GM11168 (cell line): ENCODE data around the gene EMP2.

Source experiments
- in situ Hi-C: fragments of 300-500 bp; cut with MboI; formaldehyde crosslinking; loops from one replicate; pipeline ENCODE4 v1.12.0; 2022; ENCODE audit warnings: low sequenced_read_pairs; ENCODE audit not compliant: unreplicated experiment

EMP2 gene

DNA sequence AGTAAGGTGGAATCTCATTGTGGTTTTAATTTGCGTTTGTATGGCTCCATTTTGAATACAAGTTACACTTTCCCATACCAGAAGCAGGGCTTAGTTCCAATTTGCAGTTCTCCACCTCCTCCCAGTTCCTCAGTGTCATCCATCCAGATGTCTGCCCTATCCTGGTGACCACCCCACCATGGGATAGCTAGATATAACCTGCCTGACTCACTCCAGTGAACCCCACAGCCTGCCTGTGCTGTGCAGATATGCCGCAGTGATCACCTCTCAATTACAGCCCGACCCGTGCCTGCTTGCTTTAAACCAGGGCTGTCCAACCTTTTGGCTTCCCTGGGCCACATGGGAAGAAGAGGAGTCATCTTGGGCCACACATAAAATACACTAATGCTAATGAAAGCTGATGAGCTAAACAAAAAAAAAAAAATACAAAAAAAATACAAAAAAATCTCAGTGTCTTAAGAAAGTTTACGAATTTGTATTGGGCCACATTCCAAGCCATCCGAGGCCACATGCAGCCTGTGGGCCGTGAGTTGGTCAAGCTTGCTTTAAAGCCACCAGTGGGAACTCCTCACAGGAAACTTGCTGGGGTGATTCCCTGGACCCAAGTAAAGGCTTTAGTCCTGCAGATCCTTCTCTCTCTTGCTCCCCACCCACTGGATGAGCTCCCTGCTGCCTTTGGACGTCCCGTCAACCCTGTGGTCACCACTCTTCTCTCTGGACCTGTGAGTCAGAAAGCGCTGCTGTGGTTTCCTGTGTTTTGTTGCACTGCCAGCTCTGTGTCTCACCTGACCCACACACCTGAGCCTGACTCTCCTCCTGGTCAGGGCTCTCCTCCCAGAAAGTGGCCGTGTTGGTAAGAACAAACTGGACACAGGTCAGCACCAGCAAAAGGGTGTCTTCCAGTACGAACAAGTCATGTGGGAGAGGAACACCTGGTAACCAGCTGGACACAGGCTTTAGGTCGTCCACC is 83.0 kb downstream of the EMP2 start:
- in situ Hi-C loops, result no loop called here

DNA sequence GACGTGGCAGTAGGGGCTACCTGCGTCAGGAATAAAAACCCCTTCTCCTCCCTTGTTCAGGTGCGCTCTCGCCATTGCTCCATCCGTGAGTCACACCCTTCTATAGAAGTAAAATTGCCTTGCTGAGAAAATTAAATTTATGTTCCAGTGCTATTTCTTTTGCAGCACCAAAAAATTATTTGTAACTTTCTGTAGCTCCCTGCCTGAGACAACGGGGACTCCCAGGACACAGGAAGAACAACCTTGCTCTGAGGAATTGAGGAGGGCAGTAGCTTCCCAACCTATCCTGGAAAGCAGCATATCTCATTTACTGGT is 85.4 kb downstream of the EMP2 start:
- in situ Hi-C loops, result no loop called here

DNA sequence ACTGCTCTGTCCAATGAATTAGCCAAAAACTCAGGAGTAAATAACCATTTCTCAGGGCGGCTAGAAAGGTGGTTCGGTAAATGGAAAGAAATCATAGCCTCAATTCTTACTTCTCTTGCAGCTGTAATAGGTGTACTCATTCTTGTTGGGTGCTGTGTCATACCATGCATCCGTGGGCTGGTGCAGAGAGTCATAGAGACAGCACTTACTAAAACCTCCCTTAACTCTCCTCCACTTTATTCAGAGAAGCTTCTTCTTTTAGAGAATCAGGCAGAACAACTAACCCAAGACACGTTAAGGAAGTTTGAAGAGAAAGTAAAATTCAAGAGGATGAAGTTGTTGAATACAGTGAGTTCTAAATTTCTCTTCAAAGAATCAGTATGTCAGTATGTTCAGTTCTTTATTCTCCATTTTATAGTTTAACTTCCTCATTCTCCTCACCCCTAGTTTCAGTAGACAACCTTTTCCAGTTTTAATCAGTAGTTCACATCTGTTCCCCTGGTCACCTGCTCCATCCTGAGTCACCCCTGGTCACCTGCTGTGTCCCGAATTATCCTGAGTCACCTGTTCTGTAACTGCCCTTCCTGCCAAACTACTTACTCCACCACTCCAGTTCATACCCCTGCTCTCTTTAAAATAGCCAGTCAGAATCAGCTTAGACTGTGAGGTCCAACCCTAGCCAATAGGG is 85.9 kb downstream of the EMP2 start:
- in situ Hi-C loops, result no loop called here

DNA sequence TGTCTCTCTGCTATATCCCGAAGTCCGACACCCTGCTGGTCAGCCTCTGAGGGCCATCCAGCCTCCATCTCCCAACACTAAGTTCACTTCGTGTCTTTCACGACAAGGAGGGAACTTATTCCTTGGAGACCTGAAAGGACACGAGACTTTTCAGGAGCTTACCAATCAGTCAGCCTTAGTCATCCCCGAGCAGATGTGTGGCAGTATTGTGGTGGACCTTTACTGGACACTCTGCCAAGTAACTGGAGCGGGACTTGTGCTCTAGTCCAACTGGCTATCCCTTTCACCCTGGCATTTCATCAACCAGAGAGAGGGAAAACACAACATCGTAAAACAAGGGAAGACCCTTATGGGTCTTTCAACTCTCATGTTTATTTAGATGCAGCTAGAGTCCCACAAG is 87.1 kb downstream of the EMP2 start:
- in situ Hi-C loops, result no loop called here

DNA sequence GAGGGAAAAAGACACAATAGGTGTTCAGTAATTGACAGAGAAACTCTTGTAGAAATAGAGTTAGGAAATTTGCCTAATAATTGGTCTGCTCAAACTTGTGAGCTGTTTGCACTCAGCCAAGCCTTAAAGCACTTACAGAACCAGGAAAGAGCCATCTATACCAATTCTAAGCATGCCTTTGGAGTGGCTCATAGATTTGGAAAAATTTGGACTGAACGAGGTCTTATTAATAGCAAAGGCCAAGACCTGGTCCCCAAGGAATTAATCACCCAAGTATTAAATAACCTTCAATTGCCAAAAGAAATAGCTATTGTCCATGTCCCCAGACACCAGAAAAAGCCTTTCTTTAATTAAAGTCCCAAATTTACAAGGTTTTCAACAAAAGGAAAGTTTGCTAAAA is 90.3 kb downstream of the EMP2 start:
- in situ Hi-C loops, result no loop called here

DNA sequence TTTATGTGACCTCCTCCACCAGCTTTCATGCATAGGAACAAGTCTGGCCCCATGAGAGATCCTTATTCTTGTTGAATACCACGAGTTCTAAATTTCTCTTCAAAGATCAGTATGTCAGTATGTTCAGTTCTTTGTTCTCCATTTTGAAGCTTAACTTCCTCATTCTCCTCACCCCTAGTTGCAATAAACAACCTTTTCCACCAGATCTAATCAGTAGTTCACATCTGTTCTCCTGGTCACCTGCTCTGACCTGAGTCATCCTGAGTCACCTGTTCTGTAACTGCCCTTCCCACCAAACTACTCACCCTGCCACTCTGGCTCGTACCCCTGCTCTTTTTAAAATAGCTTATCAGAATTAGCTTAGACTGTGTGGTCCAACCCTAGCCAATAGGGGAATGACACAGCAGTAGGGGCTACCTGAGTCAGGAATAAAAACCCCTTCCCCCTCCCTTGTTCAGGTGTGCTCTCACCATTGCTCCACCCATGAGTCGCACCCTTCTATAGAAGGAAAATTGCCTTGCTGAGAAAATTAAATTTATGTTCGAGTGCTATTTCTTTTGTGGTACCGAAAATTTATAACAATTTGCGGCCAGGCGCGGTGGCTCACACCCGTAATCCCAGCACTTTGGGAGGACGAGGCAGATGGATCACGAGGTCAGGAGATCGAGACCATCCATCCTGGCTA is 94.6 kb downstream of the EMP2 start:
- in situ Hi-C loops, result no loop called here

DNA sequence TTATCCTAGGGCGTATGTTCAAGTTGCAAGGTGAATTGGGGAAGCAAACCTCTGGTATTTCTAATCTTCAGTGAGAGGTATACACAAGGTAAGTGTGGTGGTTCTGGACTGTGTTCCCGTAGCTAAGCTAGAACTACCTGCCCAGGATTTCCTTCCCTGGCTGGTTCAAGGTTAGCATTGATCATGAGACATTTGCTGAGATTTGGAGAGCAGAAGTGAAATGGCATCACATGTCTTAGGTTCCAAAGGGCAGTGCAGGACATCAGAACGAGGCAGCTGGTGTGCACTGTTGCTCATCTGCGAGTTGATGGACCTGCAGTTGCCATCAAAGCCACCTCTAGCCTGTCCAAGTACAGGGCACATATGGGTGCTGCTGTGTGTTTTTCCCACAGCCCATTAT is 95.2 kb downstream of the EMP2 start:
- in situ Hi-C loops, result no loop called here

DNA sequence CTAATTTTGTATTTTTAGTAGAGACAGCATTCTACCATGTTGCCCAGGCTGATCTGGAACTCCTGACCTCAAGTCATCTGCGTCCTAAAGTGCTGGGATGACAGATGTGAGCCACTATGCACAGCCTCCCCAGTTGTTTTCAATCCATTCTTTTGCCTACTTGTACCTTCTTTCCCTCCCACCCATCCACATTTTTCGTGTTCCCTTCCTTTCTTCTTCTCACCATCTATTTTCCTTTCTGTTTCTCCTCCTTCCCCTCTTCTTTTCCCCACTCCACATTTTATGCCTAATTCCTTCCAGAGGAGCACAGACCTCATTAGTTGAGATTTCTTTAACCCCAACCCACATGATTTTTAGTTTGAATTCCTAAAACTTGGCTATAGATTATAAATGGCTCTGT is 100.2 kb downstream of the EMP2 start:
- in situ Hi-C loops, result no loop called here
